T-helper 17 cell (primary cell): Measurements from ENCODE around the gene HSPB7. TPM values are rescaled to one million over a fixed set of nuclear protein-coding genes. Genes with fewer than 3 reads are reported as not detected.
"Not testable (repeated sequence)": the region's sequence is repeated elsewhere in the genome, so short reads cannot be mapped to it uniquely, and the experiment has no call there.

ENCODE experiments used
- ATAC-seq: fragments of 150-1000 bp; cut with Tn5 transposase; 2 replicates; pipeline ENCODE4 v1.10.0; 2021; ENCODE audit warnings: mild to moderate bottlenecking, moderate library complexity
- DNase-seq, 3 donors: peaks; one replicate each; pipeline versions ENCODE4 v3.0.0 to v3.0.0-alpha.2; 2020 to 2021
- H3K9me3 ChIP-seq: one replicate; pipeline ENCODE4 v1.7.0; 2013; ENCODE audit warnings: low read length, mild to moderate bottlenecking; ENCODE audit not compliant: control insufficient read depth, poor library complexity, severe bottlenecking
- H3K27ac Mint-ChIP-seq: one replicate; pipeline ENCODE4 v1.8.0; 2022; ENCODE audit warnings: mild to moderate bottlenecking, moderate library complexity, mixed read lengths
- H3K27me3 Mint-ChIP-seq: one replicate; pipeline ENCODE4 v1.8.0; 2022; ENCODE audit warnings: mixed read lengths
- H3K36me3 Mint-ChIP-seq: one replicate; pipeline ENCODE4 v1.8.0; 2022; ENCODE audit warnings: low read depth, mixed read lengths
- H3K4me1 Mint-ChIP-seq: one replicate; pipeline ENCODE4 v1.8.0; 2022; ENCODE audit warnings: mild to moderate bottlenecking, mixed read lengths
- H3K4me3 Mint-ChIP-seq: one replicate; pipeline ENCODE4 v1.8.0; 2022; ENCODE audit warnings: mild to moderate bottlenecking, moderate library complexity, mixed read lengths
- total RNA-seq, 4 donors: library from RNA in 2 of 4; stranded (reverse) in 2 of 4; gene quantifications; one replicate each; pipeline ENCODE4 v1.2.3 and lab custom pipeline; 2022 to 2026

Gene HSPB7
- total RNA-seq, 2 donors from 2014 or later, result not detected

DNA sequence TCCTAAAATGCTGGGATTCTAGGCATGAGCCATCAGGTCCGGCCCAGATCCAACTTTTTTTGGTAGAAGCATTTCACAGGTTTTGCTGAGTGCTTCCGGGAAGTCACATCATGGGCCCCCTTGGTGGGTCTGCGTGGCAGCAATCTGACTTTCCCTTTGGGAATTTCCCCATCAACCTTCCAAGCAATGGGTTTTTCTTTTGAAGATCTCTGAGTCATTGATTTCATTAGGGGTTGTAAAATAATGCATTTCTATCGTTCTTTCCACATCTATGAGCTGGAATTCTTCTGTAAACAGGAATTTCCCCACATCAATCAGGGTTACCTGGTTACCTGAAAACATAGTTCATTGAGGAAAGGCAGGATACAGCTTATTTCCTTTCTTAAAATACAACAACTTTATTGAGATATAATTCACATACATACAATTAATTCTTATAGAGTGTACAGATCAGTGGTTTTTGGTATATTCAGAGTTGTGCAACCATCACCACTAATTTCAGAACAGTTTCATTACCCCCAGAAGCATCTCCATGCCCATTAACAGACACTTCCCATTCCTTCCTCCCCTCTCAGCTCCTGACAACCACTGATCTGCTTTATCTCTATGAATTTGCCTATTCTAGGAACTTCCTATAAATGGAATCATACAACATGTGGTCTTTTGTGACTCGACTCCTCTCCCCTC, 32.1 kb downstream of the HSPB7 start:
- no peak for DNase-seq

DNA sequence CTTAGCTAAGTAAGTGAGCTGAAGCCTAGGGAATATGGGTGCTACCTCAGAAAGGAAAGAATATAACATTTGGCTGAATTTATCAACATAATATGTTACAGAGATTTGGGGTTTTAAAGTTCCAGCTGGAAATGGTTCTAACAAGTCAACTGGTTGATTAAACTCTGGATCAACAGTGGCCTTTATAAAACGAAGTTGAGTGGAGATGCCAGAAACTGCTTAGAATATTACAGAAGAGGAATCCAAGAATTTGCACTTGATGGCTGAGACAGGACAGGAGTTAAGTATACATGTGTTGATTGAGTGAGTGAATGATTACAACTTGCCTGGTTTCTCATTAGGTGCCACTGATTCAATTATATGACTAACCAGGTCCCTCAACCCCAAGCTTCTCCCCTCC, 34.6 kb downstream of the HSPB7 start:
- DNase-seq, result no peak
- H3K9me3 ChIP-seq, result no peaks in the 10 kb centered on the region
- Mint-ChIP-seq H3K4me3 (no peak overlapping the region), H3K27me3 (peaks cover 14% of the 10 kb centered on the region), H3K27ac (no peak overlapping the region), H3K4me1 (no peaks in the 10 kb centered on the region), H3K36me3 (no peaks in the 10 kb centered on the region)
- ATAC-seq, result no peak

More for the DNA sequence above, 32.1 kb downstream of the HSPB7 start:
- no peak overlapping the region for H3K4me3 Mint-ChIP-seq
- H3K27ac Mint-ChIP-seq, result no peak overlapping the region
- no peak for ATAC-seq
- peaks cover 14% of the 10 kb centered on the region for H3K27me3 Mint-ChIP-seq
- H3K36me3 Mint-ChIP-seq, result no peaks in the 10 kb centered on the region
- H3K4me1 Mint-ChIP-seq, result no peaks in the 10 kb centered on the region
- H3K9me3 ChIP-seq, result no peaks in the 10 kb centered on the region

DNA sequence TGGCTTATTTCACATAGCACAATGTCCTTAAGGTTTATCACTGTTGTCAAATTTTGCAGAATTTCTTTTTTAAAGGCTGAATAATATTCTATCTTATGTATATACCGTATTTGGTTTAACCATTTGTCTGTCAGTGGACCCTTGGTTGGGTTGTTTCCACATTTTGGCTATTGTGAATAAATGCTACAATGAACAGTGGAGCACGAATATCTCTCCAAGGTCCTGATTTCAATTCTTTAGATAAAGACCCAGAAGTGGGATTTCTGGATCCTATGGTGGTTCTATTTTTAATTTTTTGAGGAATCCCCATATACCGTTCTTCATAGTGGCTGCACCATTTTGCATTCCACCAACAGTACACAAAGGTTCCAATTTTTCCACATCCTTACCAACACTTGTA, 36.2 kb downstream of the HSPB7 start:
- Mint-ChIP-seq H3K4me1 (no peaks in the 10 kb centered on the region), H3K27ac (no peak overlapping the region), H3K27me3 (peaks cover 14% of the 10 kb centered on the region), H3K36me3 (no peaks in the 10 kb centered on the region), H3K4me3 (no peak overlapping the region)
- ATAC-seq (no peak), DNase-seq (no peak)
- H3K9me3 ChIP-seq, result no peaks in the 10 kb centered on the region

DNA sequence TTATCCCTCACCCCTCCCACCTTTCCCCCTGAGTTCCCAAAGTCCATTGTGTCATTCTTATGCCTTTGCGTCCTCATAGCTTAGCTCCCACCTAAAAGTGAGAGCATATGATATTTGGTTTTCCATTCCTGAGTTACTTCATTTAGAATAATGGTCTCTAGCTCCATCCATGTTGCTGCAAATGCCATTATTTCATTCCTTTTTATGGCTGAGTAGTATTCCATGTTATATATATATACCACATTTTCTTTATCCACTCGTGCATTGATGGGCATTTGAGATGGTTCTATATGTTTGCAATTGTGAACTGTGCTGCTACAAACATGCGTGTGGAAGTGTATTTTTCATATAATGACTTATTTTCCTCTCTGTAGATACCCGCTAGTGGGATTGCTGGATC, 39.9 kb downstream of the HSPB7 start:
- DNase-seq, ATAC-seq, H3K9me3 ChIP-seq, H3K36me3 Mint-ChIP-seq, H3K4me3 Mint-ChIP-seq, H3K27me3 Mint-ChIP-seq: not testable (repeated sequence)
- H3K27ac Mint-ChIP-seq, result peak overlapping the region; percentile 90
- H3K4me1 Mint-ChIP-seq, result peaks cover 11% of the 10 kb centered on the region

DNA sequence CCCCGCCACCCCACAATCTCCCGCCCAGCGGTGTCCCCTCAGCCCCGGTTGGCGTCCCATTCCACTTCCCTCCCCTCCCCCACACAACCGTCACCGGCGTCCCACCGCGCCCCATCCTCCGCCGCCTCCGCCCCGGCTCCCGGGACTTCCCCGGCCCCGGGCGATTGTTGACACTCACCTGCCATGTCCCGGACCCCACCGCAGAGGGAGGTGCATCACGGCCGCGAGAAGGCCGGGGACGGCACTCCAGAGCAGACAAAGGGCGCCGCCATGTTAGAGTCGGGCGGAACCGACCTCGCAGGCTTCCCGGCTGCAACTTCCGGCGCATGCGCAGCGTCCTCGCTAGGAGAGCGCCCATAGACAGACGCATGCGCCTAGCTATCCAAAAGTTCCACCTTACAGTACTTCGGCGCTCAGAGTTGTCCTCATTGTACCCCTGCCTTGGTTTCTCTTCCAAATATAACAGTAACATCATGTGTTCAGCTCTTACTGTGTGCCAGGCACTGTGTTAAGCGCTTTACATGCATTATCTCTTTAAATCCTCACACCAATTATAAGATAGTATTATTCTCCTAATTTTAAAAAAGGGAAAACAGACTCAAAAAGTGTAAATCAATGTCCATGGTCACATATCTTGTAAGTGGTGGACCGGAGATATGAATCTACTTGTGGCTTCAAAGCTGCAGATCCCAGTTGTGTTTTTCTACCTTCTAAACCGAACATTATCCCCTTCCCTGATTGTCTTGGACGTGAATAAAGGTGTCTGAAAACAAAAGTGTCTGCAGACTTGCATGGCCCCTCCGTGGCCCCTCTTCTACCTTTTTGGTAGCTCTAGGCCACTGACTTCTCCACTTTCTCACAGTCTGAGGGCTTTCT, 41.8 kb downstream of the HSPB7 start, which contains the start of gene ZBTB17:
ZBTB17 (minus strand) TSS at position 297 of the 876 bp plus-strand sequence. CDS start 27,606 bp downstream, outside the sequence.
- no peaks in the 10 kb centered on the region for H3K9me3 ChIP-seq
- ATAC-seq (peak; percentile 89), DNase-seq (peak; percentile 94)
- Mint-ChIP-seq H3K27me3 (no peaks in the 10 kb centered on the region), H3K4me1 (peaks cover 14% of the 10 kb centered on the region), H3K27ac (peak within 1 kb of the TSS; percentile 90), H3K4me3 (peak within 1 kb of the TSS; percentile 95), H3K36me3 (peaks cover 7% of the 10 kb centered on the region)

DNA sequence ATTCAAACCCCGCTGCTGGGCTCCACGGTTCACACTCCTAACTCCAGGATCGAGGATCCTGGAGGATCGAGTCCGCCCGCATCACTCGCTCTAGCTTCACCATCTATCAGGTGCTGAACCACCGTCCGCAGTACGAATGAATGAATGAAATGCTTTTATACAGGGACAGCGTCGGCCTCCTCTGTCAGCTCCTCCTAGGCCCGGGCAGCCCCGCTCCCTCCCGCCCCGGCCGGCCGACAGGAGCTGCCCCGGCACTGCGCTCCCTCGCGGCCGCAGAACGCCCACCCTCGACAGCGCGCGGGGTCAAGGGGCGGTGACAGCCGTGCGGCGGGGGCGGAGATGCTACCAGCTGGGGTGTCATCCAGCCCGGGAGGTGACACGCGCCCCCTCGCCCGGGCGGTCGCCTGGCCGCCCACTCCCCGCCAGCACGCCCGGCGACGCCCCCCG, 42.5 kb downstream of the HSPB7 start:
- peak overlapping the region; percentile 95 for H3K4me3 Mint-ChIP-seq

DNA sequence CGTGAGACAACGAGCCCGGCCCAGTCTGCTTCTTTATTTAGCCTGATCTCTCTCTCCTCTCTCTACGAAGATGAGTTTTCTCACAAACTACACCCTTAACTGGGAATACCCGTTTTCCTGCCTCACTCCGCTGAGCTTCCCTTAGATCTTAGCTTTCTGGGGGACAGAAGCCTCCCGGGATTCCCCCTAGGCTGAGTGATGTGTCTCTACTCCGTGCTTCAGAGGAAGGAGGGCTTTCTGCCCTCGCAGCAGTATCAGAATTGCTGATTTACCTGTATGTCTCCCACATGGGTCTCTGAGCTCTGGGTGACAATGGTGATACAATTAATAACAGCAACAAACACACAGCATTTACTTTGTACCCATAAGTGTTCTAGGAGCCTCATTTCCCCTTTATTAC, 43.0 kb downstream of the HSPB7 start:
- Mint-ChIP-seq H3K4me1 (peaks cover 14% of the 10 kb centered on the region), H3K4me3 (peak overlapping the region; percentile 95), H3K36me3 (peaks cover 7% of the 10 kb centered on the region), H3K27me3 (no peaks in the 10 kb centered on the region), H3K27ac (peak overlapping the region; percentile 90)
- DNase-seq, result no peak
- ATAC-seq, result no peak
- H3K9me3 ChIP-seq, result no peaks in the 10 kb centered on the region

More for the DNA sequence above, 42.5 kb downstream of the HSPB7 start:
- peaks cover 7% of the 10 kb centered on the region for H3K36me3 Mint-ChIP-seq
- H3K27me3 Mint-ChIP-seq, result no peaks in the 10 kb centered on the region
- DNase-seq (peak; percentile 41 to 67 (median 66)), ATAC-seq (peak; percentile 65)
- H3K27ac Mint-ChIP-seq, result peak overlapping the region; percentile 90
- H3K9me3 ChIP-seq, result no peaks in the 10 kb centered on the region
- peaks cover 14% of the 10 kb centered on the region for H3K4me1 Mint-ChIP-seq

DNA sequence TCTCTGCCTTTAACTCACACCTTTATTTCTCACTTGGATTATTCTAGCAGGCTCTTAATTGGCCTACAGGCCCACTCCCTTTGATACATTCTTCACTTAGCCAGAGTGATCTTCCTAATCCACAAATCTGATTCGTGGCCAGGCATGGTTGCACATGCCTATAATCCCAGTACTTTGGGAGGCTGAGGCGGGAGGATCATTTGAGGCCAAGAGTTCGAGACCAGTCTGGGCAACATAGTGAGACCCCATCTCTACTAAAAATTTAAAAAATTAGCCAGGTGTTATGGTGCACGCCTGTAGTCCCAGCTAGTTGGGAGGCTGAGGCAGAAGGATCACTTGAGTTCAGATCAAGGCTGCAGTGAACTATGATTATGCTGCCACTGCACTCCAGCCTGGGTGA, 44.1 kb downstream of the HSPB7 start:
- Mint-ChIP-seq H3K4me3 (no peak overlapping the region), H3K36me3 (peaks cover 7% of the 10 kb centered on the region), H3K27ac (no peak overlapping the region), H3K27me3 (no peaks in the 10 kb centered on the region), H3K4me1 (peaks cover 14% of the 10 kb centered on the region)
- DNase-seq, result no peak
- ATAC-seq, result no peak
- H3K9me3 ChIP-seq, result no peaks in the 10 kb centered on the region

DNA sequence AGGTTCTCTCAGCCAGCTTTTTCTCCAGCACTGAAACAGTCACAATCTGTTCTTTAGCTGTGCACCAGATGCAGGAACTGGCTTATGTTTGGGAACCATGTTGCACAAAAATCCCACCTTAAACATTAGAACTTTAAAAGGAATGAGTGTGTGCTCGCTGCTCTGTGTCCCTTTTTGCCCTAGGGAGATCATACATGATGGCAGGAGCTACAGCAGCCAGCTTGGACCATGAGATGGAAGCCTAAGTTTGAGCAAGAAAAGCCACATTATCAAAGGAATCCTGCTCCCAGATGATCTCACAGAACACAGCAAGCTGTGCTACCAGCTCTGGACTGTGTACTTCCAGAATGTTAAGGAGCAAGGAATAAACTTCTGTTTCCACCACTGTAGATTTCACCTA, 45.4 kb downstream of the HSPB7 start:
- no peak overlapping the region for H3K4me3 Mint-ChIP-seq
- H3K27ac Mint-ChIP-seq, result no peak overlapping the region
- no peaks in the 10 kb centered on the region for H3K9me3 ChIP-seq
- DNase-seq (no peak), ATAC-seq (no peak)
- peaks cover 7% of the 10 kb centered on the region for H3K36me3 Mint-ChIP-seq
- no peaks in the 10 kb centered on the region for H3K27me3 Mint-ChIP-seq
- H3K4me1 Mint-ChIP-seq, result peaks cover 23% of the 10 kb centered on the region

DNA sequence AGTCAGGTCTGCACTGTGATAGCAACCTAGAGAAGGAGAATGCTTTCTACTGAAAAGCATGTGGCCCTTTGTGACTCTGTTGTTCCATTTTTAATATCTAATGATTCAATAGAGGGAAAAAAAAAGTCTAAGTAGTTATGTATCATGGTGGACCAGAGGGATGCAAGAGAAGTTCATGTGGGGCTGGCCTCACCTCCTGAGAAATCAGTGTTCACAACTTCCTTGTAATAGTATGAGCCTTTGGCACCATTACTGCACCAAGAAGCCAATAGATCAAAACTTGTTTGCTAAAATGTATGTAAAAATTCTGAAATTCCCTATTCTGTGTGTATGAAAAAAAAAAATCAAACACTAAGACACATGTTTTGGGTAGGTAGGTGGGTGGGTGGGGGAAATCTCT, 46.9 kb downstream of the HSPB7 start:
- Mint-ChIP-seq H3K4me3 (no peak overlapping the region), H3K27me3 (no peaks in the 10 kb centered on the region), H3K4me1 (peaks cover 32% of the 10 kb centered on the region), H3K36me3 (peaks cover 7% of the 10 kb centered on the region), H3K27ac (no peak overlapping the region)
- no peak for DNase-seq
- no peaks in the 10 kb centered on the region for H3K9me3 ChIP-seq
- ATAC-seq, result no peak

DNA sequence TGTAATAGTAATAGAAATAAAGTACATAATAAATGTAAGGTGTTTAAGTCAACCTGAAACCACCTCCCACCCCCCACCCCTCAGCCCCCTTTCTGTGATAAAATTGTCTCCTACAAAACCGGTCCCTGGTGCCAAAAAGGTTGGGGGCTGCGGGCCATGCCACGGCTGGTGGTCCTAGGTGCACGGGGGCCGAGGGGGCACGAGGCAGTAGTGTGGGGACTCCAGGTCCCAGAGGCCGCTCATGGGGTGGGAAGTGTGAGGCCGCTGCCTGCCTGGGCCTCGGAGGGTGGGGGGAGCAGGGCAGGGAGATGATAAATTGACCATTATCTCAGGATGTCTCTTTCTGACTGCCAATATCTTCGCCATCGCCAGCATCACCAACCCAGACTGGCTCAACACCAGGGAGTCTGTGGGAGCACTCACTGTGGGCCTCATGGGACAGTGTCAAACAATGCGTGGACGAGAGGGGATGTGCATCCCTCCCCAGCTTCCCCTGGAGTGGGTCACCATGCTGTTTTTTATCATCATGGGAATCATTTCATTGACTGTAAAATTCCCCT, 48.4 kb downstream of the HSPB7 start:
- H3K4me3 Mint-ChIP-seq, result no peak overlapping the region
- no peaks in the 10 kb centered on the region for H3K27me3 Mint-ChIP-seq
- peak overlapping the region; percentile 19 for H3K27ac Mint-ChIP-seq
- DNase-seq, result no peak
- peaks cover 40% of the 10 kb centered on the region for H3K4me1 Mint-ChIP-seq
- no peaks in the 10 kb centered on the region for H3K9me3 ChIP-seq
- no peak for ATAC-seq
- H3K36me3 Mint-ChIP-seq, result peaks cover 7% of the 10 kb centered on the region

DNA sequence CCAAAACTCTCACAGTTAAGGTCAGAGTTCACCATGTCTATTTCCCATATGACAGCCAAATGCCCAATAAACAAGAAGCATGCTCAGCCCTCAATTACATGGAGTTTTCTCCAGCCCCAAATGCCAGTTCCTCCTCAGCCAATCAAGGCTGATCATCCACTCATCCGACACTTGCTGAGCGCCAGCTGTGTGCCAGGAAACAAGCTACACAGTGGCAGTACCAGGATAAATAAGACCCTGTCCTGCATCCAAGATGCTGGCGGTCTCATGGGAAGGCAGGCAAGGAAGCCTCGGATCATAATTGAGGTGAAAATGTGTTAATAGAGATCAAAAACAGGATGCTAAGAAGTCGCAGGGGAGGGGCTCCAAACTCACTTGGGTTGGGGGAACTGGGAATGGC, 49.7 kb downstream of the HSPB7 start:
- ATAC-seq, result no peak
- Mint-ChIP-seq H3K36me3 (peaks cover 3% of the 10 kb centered on the region), H3K4me3 (no peak overlapping the region), H3K4me1 (peaks cover 44% of the 10 kb centered on the region), H3K27ac (no peak overlapping the region), H3K27me3 (no peaks in the 10 kb centered on the region)
- no peaks in the 10 kb centered on the region for H3K9me3 ChIP-seq
- no peak for DNase-seq

DNA sequence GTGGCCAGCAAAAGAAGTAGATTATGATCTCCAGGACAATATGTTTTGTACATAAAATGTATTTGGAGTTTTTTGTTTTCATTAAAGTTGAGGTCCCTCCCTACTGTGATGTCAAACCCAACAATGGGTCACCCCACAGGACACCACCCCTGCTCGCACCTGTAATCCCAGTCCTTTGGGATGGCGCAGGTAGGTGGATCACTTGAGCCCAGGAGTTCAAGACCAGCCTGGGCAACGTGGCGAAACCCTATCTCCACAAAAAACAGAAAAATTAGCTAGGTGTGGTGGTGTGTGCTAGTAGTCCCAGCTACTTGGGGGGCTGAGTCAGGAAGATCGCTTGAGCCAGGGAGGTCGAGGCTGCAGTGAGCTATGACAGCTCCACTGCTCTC, 50.9 kb downstream of the HSPB7 start:
- H3K4me1 Mint-ChIP-seq, result peaks cover 41% of the 10 kb centered on the region
- no peaks in the 10 kb centered on the region for H3K9me3 ChIP-seq
- peaks cover under 1% of the 10 kb centered on the region for H3K36me3 Mint-ChIP-seq
- no peak overlapping the region for H3K4me3 Mint-ChIP-seq
- peak overlapping the region; percentile 95 for H3K27ac Mint-ChIP-seq
- DNase-seq (no peak), ATAC-seq (no peak)
- no peaks in the 10 kb centered on the region for H3K27me3 Mint-ChIP-seq
